IMR-90 (cell line): ENCODE measurements around the gene FJX1. TPM values are rescaled to one million over a fixed set of nuclear protein-coding genes. Genes with fewer than 3 reads are reported as not detected.
"Not testable (repeated sequence)": the region's sequence is repeated elsewhere in the genome, so short reads cannot be mapped to it uniquely, and the experiment has no call there.

ENCODE experiments used
- ATAC-seq: fragments of 200-7000 bp; cut with Tn5 transposase; 2 replicates; pipeline ENCODE4 v1.9.1; 2020; ENCODE audit warnings: low read depth, mild to moderate bottlenecking, moderate library complexity
- BruUV-seq: library from RNA; stranded (reverse); fragments of 400-500 nt; replicated peaks from 2 replicates; lab custom pipeline; 2021; lab: Mats Ljungman, UMichigan
- CTCF ChIA-PET: fragments of 300-600 bp; formaldehyde crosslinking; extraction: SDS; loops from one replicate; lab custom pipeline; 2021; ENCODE audit warnings: antibody characterized with exemption; lab: Yijun Ruan, JAX
- POLR2A ChIA-PET: fragments of 300-600 bp; sonication (Branson Sonifier 250); formaldehyde crosslinking; loops from one replicate; lab custom pipeline; 2022; ENCODE audit warnings: antibody characterized with exemption; ENCODE audit not compliant: unreplicated experiment; lab: Charles Lee
- DNase-seq: peaks from one replicate; pipeline ENCODE4 v3.0.0; 2013
- H2AFZ ChIP-seq: replicated peaks from 2 replicates; pipeline ENCODE3; 2013; ENCODE audit warnings: low read length, mild to moderate bottlenecking; ENCODE audit not compliant: poor library complexity
- H2AK5ac ChIP-seq: 2 replicates; pipeline ENCODE4 v1.6.1; 2013; ENCODE audit warnings: low read depth, low read length, inconsistent platforms
- H2AK9ac ChIP-seq: replicated peaks from 2 replicates; pipeline ENCODE3; 2013; ENCODE audit warnings: mild to moderate bottlenecking, low read depth, low read length, moderate library complexity; ENCODE audit not compliant: poor library complexity
- H2BK120ac ChIP-seq: 2 replicates; pipeline ENCODE4 v1.6.1; 2013; ENCODE audit warnings: low read depth, low read length, inconsistent platforms
- H2BK15ac ChIP-seq: 3 replicates; pipeline ENCODE4 v1.6.1; 2013; ENCODE audit warnings: low read depth, low read length, inconsistent platforms
- H2BK20ac ChIP-seq: 2 replicates; pipeline ENCODE4 v1.6.1; 2013; ENCODE audit warnings: low read depth, mild to moderate bottlenecking, inconsistent platforms, low read length, moderate library complexity
- H2BK5ac ChIP-seq: 2 replicates; pipeline ENCODE4 v1.6.1; 2013; ENCODE audit warnings: mild to moderate bottlenecking, low read depth, low read length, inconsistent platforms; ENCODE audit not compliant: poor library complexity, severe bottlenecking
- H3K14ac ChIP-seq: replicated peaks from 2 replicates; pipeline ENCODE4 v1.6.1; 2013; ENCODE audit warnings: low read depth, low read length, inconsistent platforms
- H3K18ac ChIP-seq: 2 replicates; pipeline ENCODE4 v1.6.1; 2013; ENCODE audit warnings: low read depth, low read length, control low read depth
- H3K23ac ChIP-seq: 2 replicates; pipeline ENCODE4 v1.6.1; 2013; ENCODE audit warnings: low read depth, low read length, inconsistent platforms
- H3K27ac ChIP-seq: 2 replicates; pipeline ENCODE4 v1.5.1; 2013; ENCODE audit warnings: mild to moderate bottlenecking, control low read depth, low read length; ENCODE audit not compliant: insufficient read depth
- H3K27me3 ChIP-seq: 2 replicates; pipeline ENCODE4 v1.6.1; 2013; ENCODE audit warnings: low read length; ENCODE audit not compliant: control insufficient read depth, insufficient read depth
- H3K36me3 ChIP-seq: 2 replicates; pipeline ENCODE4 v1.6.1; 2013; ENCODE audit warnings: low read length, mixed read lengths; ENCODE audit not compliant: control insufficient read depth, insufficient read depth
- H3K4ac ChIP-seq: 2 replicates; pipeline ENCODE4 v1.6.1; 2013; ENCODE audit warnings: low read depth, low read length, inconsistent platforms
- H3K4me1 ChIP-seq: 2 replicates; pipeline ENCODE4 v1.6.1; 2013; ENCODE audit warnings: low read length, mixed read lengths; ENCODE audit not compliant: control insufficient read depth, insufficient read depth
- H3K4me2 ChIP-seq: 2 replicates; pipeline ENCODE4 v1.6.1; 2013; ENCODE audit warnings: low read depth, mild to moderate bottlenecking, control low read depth, low read length, moderate library complexity
- H3K4me3 ChIP-seq: 2 replicates; pipeline ENCODE4 v1.5.1; 2013; ENCODE audit warnings: low read depth, mild to moderate bottlenecking, control low read depth, low read length, moderate library complexity; ENCODE audit not compliant: insufficient read depth
- H3K56ac ChIP-seq: 2 replicates; pipeline ENCODE4 v1.6.1; 2013; ENCODE audit warnings: low read length, inconsistent platforms; ENCODE audit not compliant: insufficient read depth; ENCODE audit errors: extremely low read depth
- H3K79me1 ChIP-seq, 2 experiments: 2 replicates each; pipeline ENCODE4 v1.6.1; 2013; ENCODE audit warnings: low read length in 2 of 2, inconsistent platforms in 1 of 2, low read depth in 1 of 2
- H3K9ac ChIP-seq: 2 replicates; pipeline ENCODE4 v1.6.1; 2013; ENCODE audit warnings: low read depth, low read length, control low read depth
- H3K9me1 ChIP-seq: 2 replicates; pipeline ENCODE4 v1.6.1; 2013; ENCODE audit warnings: low read length, inconsistent platforms; ENCODE audit not compliant: insufficient read depth
- H3K9me3 ChIP-seq: 2 replicates; pipeline ENCODE4 v1.6.1; 2013; ENCODE audit warnings: low read length; ENCODE audit not compliant: control insufficient read depth, insufficient read depth
- H4K20me1 ChIP-seq: 2 replicates; pipeline ENCODE4 v1.6.1; 2013; ENCODE audit warnings: low read length, inconsistent platforms; ENCODE audit not compliant: insufficient read depth
- H4K5ac ChIP-seq: 2 replicates; pipeline ENCODE4 v1.6.1; 2013; ENCODE audit warnings: mild to moderate bottlenecking, low read depth, low read length, control low read depth
- H4K8ac ChIP-seq, 2 experiments: 2 replicates each; pipeline ENCODE4 v1.6.1; 2013; ENCODE audit warnings: low read depth in 2 of 2, low read length in 2 of 2, control low read depth in 1 of 2, inconsistent platforms in 1 of 2
- H4K91ac ChIP-seq: 2 replicates; pipeline ENCODE4 v1.6.1; 2013; ENCODE audit warnings: low read depth, low read length, inconsistent platforms; ENCODE audit not compliant: insufficient read depth
- BHLHE40 ChIP-seq: fragments of 150-350 bp; IDR thresholded peaks from 2 replicates; pipeline ENCODE4 v1.6.1; 2016; ENCODE audit warnings: mild to moderate bottlenecking, low read depth, low read length
- FOS ChIP-seq: fragments of 150-350 bp; IDR thresholded peaks from 2 replicates; pipeline ENCODE4 v1.6.1; 2016; ENCODE audit warnings: low read depth, low read length
- WGBS, 2 experiments: methylation state at CpG; one replicate each; pipeline versions ENCODE4 v1.1.5 to v1.1.7; 2013; ENCODE audit warnings: missing lambda C conversion rate in 2 of 2; ENCODE audit not compliant: insufficient read length in 1 of 2; ENCODE audit errors: extremely low coverage in 2 of 2; 5-methylcytosine and 5-hydroxymethylcytosine counted together
- dilution Hi-C: fragments of 300-500 bp; cut with HindIII; formaldehyde crosslinking; loops from one replicate; pipeline ENCODE4 v1.14.3; 2018; ENCODE audit warnings: low sequenced_read_pairs; ENCODE audit not compliant: unreplicated experiment
- in situ Hi-C: fragments of 300-500 bp; cut with MboI; formaldehyde crosslinking; loops from 3 replicates; pipeline ENCODE4 v1.14.3; 2019; ENCODE audit warnings: low sequenced_read_pairs, inconsistent platforms, mixed read lengths
- intact Hi-C: fragments of 100-400 bp; cut with micrococcal nuclease; formaldehyde crosslinking; loops from 2 replicates; pipeline ENCODE4 v1.10.0; 2022
- polyA plus RNA-seq, 3 experiments: library from polyadenylated mRNA; depleted of rRNA; stranded (reverse); fragments of >200 nt; gene quantifications; 2 replicates each; pipeline ENCODE4 v1.2.3, GENCODE V29; 2012; ENCODE audit warnings: low replicate concordance in 1 of 3
- total RNA-seq: library from RNA; depleted of rRNA; stranded (reverse); fragments of >200 nt; gene quantifications from 2 replicates; pipeline ENCODE4 v1.2.3, GENCODE V29; 2012

FJX1 gene
- total and polyA plus RNA-seq, 2 of the 4 experiments (the other 2 are of a cell fraction), result 8.4 to 11.2 TPM

- Histone ChIP-seq H3K79me1 (peaks cover 26 to 58% of the 10 kb centered on the region in 2 experiments), H3K27ac (no peak overlapping the region), H3K4ac (no peak overlapping the region), H3K9me3 (peaks cover 3% of the 10 kb centered on the region), H3K4me3 (no peak overlapping the region), H3K36me3 (peaks cover 2% of the 10 kb centered on the region; the same call in 1 of the 2 replicates), H2BK15ac (no peak overlapping the region), H2AFZ (no peak overlapping the region), H3K23ac (no peak overlapping the region), H3K27me3 (no peaks in the 10 kb centered on the region), H3K56ac (no peak overlapping the region), H3K9ac (no peak overlapping the region), H3K4me2 (no peak overlapping the region), H3K18ac (no peak overlapping the region), H3K14ac (no peak overlapping the region), H2AK9ac (no peak overlapping the region), H2AK5ac (no peak overlapping the region), H4K8ac (no peak overlapping the region), H3K9me1 (peaks cover 5% of the 10 kb centered on the region; the same call in 1 of the 2 replicates), H4K5ac (no peak overlapping the region), H3K4me1 (peaks cover 11% of the 10 kb centered on the region), H4K20me1 (peaks cover 32% of the 10 kb centered on the region), H2BK120ac (no peak overlapping the region), H2BK5ac (no peak overlapping the region), H2BK20ac (no peak overlapping the region), H4K91ac (no peak overlapping the region)
- TF ChIP-seq FOS (no peak), BHLHE40 (no peak)
- dilution Hi-C loops, result no loop called here
- ATAC-seq (no peak), DNase-seq (no peak)
- ChIA-PET CTCF (no interaction called here), POLR2A (no interaction called here)
- in situ Hi-C loops, result no loop called here
- WGBS, 2 experiments, result no CpG with 5 or more reads among the region's 1 CpG
- BruUV-seq, result no TSS peak
- intact Hi-C loops, result no loop called here
Measured at GRCh38 chr11:35667257-35667656, 49.0 kb downstream of the FJX1 start.

GRCh38 chr11:35668350-35668749 lies 50.1 kb downstream of the FJX1 start:
- H3K27me3 ChIP-seq, dilution Hi-C loops, H2AK9ac ChIP-seq, H3K4me3 ChIP-seq, ATAC-seq, POLR2A ChIA-PET, H2BK20ac ChIP-seq, H2BK15ac ChIP-seq, H3K4me1 ChIP-seq, H3K4me2 ChIP-seq, H2AK5ac ChIP-seq, H3K4ac ChIP-seq, BruUV-seq, DNase-seq, H4K8ac ChIP-seq, CTCF ChIA-PET, H3K9ac ChIP-seq, H3K36me3 ChIP-seq, H3K9me1 ChIP-seq, intact Hi-C loops, H3K23ac ChIP-seq, H2BK120ac ChIP-seq, H2BK5ac ChIP-seq, H2AFZ ChIP-seq, H3K14ac ChIP-seq, H3K27ac ChIP-seq, H3K9me3 ChIP-seq, H4K5ac ChIP-seq, in situ Hi-C loops, H3K18ac ChIP-seq, H3K56ac ChIP-seq, H4K91ac ChIP-seq: not testable (repeated sequence)
- WGBS, 2 experiments, result no CpG with 5 or more reads among the region's 3 CpGs
- H3K79me1 ChIP-seq, result peaks cover 31 to 63% of the 10 kb centered on the region in 2 experiments
- H4K20me1 ChIP-seq, result peaks cover 43% of the 10 kb centered on the region
